GM21529 (cell line): Measurements from ENCODE around the gene PKLR.
"Not testable (repeated sequence)": the region's sequence is repeated elsewhere in the genome, so short reads cannot be mapped to it uniquely, and the experiment has no call there.

Experiments used
- ATAC-seq: cut with Tn5 transposase; IDR thresholded peaks from one replicate; pipeline ENCODE4 v1.9.1; 2021; ENCODE audit not compliant: unreplicated experiment

PKLR gene

GRCh38 chr1:155319536-155319935 is 18.3 kb upstream of the PKLR start:
- ATAC-seq, result no peak

GRCh38 chr1:155318082-155318481 is 16.8 kb upstream of the PKLR start:
- no peak for ATAC-seq

- no peak for ATAC-seq
Measured at GRCh38 chr1:155316922-155317321, 15.7 kb upstream of the PKLR start.

- ATAC-seq, result no peak
Measured at GRCh38 chr1:155313261-155313660, 12.0 kb upstream of the PKLR start.

GRCh38 chr1:155309423-155310021 is 8.3 kb upstream of the PKLR start:
- no peak for ATAC-seq

GRCh38 chr1:155308493-155309422 is 7.5 kb upstream of the PKLR start, which contains the start of gene FDPS:
TSS of gene FDPS (plus strand) at chr1:155308866. CDS start at chr1:155309790, 924 bp downstream.
- ATAC-seq, result peak; percentile 96

- no peak for ATAC-seq
Measured at GRCh38 chr1:155307247-155307740, 6.1 kb upstream of the PKLR start.

- ATAC-seq, result no peak
Measured at GRCh38 chr1:155305881-155306391, 4.7 kb upstream of the PKLR start.

GRCh38 chr1:155304558-155305063 is 3.4 kb upstream of the PKLR start:
- no peak for ATAC-seq

GRCh38 chr1:155300553-155301329 is 497 bp downstream of the PKLR start:
- ATAC-seq, result no peak

GRCh38 chr1:155300024-155300423 is 1.2 kb downstream of the PKLR start:
- ATAC-seq, result no peak

GRCh38 chr1:155297384-155297783 is 3.9 kb downstream of the PKLR start:
- ATAC-seq, result no peak

- no peak for ATAC-seq
Measured at GRCh38 chr1:155296661-155297060, 4.6 kb downstream of the PKLR start.

GRCh38 chr1:155295942-155296267 is 5.3 kb downstream of the PKLR start:
- no peak for ATAC-seq

- ATAC-seq, result no peak
Measured at GRCh38 chr1:155295183-155295941, 5.9 kb downstream of the PKLR start.

GRCh38 chr1:155294520-155295182 is 6.6 kb downstream of the PKLR start:
- ATAC-seq, result no peak

- no peak for ATAC-seq
Measured at GRCh38 chr1:155293086-155293749, 8.0 kb downstream of the PKLR start.

- not testable (repeated sequence) for ATAC-seq
Measured at GRCh38 chr1:155291006-155291405, 10.2 kb downstream of the PKLR start.

GRCh38 chr1:155287987-155288543 is 13.2 kb downstream of the PKLR start:
- ATAC-seq, result no peak
